ENCODE results near the gene BCDIN3D.

Gene BCDIN3D

DNA sequence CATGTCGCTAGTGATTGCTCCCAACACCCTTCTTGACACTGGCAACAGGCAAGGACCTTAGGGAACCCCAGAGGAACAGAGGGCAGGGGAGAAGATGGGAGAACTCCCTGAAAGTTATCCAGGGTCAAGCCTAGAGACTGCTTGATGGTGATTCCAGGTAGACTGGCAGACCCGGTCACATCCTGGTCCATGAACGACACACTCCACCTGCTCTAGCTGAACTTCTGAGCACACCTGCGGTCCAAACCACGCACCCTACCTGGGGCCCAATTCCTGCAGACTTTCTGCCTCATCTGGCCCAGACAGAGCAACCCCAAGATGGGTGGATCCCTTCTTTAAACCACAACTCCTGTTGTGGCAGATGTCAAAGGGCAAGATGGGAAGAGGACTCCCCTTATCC is 48.9 kb downstream of the BCDIN3D start:
- no peak for DNase-seq

DNA sequence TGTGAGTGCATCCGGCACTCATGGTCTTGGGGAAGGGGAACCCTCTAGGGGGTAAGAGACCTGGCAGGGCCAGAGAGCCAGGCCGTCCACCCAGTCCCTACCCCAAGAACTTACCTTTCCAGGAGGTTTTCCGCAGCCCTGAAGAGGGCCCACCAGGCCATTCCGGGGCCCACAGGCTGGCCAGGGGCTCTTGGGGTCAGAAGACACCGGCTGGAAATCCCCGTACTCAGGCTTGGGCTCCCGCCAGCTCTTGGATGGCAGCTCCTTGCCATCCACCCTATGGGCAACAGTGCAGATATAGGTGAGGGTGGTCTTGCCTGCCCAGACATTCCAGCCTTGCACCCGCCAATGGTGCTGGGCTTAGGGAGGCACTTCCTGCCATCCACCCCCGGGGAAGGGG is 49.3 kb downstream of the BCDIN3D start:
- DNase-seq: no peak

DNA sequence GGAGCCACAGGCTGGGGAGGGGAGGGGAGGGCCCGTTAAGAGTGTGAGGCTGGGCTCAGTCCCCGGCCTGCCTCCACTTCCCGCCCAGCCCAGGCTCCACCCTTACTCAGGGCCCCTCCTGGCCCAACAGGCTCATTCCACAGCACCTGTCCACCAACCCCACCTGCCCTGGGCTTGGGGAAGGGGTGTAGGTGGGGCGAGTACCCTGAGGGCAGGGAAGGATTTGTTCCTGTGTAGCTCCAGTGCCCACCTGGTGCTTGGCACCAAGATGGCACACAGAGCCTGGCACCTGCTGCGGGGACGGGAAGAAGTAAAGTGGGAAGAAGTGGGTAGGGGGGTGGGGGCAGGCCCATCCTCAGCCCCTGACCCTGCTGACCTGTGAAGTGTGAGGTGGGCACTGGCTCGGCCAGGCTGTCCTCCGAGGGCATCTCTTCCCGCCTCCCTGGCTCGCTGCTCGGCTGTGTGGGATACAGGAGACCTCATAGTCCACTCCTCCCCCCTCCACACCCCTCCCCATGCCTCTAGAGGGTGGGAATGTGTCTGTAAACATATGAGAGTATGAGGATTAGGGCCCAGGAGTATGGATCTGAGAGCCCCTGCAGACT is 49.8 kb downstream of the BCDIN3D start:
- DNase-seq: no peak

DNA sequence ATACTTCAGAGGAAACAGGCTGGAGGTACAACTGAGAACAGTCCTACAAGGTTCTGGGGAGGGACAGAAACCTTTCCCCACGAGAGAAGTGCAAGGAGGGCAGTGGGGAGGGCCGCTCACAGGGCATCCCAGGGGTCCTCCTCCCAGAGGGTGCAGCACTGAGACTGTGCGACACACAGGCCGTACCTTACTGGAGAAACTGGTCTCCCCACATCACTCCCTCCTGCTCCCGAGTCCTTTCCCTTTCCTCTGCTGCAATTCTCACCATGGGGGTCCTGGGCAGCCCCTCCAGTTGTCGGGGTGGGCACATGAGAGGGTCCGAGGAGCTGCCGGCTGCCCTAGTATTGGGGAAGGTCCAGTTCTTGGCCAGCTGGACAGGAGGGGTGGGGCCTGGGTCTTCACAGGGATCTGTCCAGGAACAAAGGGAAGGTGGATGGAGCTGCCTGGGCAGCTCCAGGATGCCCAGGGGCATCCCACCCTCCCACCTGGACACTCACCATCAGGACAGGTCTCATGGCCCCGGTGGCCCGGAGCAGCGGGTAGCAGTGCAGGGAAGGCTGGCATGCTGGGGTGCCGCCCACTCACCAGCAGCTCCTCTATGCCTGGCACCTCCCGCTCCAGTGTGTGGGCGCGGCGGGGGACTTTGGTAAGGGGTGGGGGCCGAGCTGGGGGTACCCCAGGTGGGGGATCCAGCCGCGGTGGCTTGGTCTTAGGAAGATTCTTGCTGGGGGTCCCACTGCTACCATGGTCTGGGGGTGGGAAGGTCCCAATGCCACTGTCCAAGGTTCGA is 50.5 kb downstream of the BCDIN3D start:
- no peak for DNase-seq

DNA sequence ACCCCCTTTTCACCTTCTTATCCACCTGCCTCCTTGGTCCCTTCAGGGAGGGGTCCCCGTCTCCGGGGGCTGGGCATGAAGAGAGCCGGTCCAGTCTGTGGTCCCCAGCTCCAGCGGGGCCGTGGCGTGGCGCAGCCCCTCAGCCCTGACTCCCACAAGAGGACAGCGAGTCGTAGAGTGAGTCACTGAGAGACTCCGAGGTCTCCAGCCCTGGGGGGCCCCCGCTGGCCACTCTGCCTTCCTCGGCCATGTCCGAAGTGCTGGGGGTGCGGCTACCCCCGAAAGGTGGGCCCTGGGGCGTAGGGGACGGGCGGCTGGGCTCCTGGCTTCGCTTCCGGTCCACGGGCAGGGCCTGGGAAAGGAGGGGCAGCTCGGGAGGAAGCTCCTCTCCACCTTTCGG is 51.2 kb downstream of the BCDIN3D start:
- no peak for DNase-seq

DNA sequence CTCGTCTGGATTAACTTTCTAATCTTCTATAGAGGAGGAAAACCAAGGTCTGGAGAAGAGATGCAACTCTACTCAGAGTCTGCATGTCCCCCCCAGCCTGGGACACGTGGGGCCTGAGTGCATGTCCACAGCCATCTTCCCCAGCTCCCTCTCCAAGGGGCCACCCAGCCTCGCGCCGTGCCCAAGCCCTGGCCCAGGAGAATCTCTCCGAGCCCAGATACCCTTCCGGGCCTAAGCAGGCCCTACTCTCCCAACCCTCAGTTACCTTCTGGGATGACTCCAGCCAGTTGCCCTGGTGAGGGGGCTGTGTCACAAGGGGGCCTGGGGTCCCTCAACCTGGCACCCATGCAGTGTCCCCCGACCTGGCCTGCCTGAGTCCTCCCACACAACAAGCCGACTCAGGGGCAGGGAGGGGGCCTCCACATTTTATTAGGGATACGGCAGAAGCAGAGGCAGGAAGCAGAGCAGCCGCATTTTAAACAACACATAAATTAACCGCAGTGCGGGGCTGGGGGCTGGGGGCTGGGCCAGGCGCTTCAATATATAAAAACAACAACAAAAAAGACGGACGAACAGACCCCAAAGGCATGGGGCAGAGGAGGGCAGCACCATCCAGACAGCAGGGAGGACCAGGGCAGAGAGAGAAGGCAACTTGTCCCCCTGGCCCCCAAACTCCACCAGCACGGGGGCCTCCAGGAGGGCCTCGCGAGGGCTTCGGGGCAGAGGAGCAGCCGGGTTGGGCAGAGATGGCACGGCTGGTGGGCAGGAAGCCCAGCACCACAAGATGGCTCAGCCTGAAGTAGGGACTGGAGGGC is 52.0 kb downstream of the BCDIN3D start:
- no peak for DNase-seq

DNA sequence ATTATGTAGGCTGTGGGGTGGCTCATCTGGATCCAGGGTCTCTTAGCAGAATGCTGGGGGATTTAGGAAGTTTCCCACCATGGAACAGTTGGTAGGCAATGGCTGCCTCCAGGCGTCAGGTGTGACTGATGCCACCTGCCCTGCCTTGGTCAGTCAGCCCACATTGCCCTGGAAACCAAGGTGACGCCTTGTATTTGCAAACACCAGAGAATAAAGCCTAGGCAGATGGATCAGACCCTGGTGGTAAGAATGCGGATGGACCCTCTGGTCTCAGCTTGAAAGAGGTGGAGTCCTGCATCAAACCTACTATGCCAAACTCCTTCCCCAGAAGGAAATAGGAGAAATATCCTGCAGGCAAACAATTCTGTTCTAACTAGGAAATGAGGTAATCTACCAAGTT is 52.9 kb downstream of the BCDIN3D start:
- DNase-seq: no peak

DNA sequence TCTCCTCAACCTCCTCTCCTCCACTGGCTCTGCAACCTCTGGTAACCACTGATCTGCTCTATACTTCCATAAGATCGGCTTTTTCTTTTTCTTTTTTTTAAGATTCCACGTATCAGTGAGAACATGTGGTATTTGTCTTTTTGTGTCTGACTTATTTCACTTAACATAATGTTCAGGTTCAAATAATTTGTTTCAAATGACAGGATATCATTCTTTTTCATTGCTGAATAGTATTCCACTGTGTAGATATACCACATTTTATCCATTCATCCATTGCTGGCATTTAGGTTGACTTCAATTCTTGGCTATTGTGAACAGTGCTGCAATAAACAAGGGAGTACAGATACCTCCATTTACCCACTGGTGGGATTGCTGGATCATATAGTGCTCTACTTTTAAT is 55.2 kb downstream of the BCDIN3D start:
- DNase-seq: no peak
